ENCODE results near the gene CALCB.

CALCB gene

DNA sequence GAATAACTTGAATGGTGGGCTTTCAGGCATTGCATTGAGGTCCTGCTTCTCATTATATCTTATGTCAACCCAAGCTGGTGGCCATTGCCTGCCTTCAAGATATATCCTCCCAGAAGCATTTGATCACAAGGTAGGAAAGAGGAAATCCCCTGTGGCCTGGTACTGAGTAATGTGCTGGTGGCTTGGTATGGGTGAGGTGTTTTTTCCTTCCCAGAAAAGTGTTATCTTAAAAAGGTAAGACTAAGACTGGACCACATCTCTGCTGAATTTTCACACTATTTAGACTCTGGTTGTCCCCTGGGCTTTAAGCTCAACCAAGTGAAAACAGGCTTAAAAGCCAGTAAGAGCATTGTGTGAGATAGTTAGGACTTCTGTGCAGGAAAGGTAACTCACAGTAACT, 45.0 kb downstream of the CALCB start:
- H3K36me3 Mint-ChIP-seq (ENCODE audit: low read depth): no peaks in the 10 kb centered on the region
- H3K4me3 Mint-ChIP-seq: no peak overlapping the region
- H3K27me3 Mint-ChIP-seq (ENCODE audit: low read depth): peaks cover 39% of the 10 kb centered on the region
- DNase-seq (ENCODE audit: low spot score): peak; percentile 30
- H3K4me1 Mint-ChIP-seq (ENCODE audit: low read depth): peaks cover 19% of the 10 kb centered on the region
- no peaks in the 10 kb centered on the region for H3K9me3 Mint-ChIP-seq
- no peak overlapping the region for H3K27ac Mint-ChIP-seq

DNA sequence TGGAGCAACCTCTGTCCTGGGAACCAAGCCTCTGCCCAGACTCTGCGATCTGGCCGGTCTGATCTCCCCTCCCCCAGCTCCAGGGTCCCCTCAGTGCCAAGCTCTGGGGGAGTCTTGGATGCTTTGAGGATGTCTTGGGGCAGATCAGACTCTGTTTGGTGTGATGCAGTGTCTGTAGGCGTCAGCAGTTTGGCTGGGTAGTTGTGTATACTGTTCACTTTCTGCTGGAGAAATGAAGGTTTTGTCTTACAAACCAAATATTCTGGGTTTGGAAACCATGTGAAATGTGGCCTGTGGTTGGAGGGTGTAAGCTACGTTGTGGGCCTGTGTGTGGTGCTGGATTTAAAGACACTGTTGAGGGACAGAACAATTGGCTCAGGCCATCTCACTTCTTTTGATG, 46.0 kb downstream of the CALCB start:
- Mint-ChIP-seq H3K4me3 (no peak overlapping the region), H3K36me3 (ENCODE audit: low read depth) (no peaks in the 10 kb centered on the region), H3K27ac (no peak overlapping the region), H3K4me1 (ENCODE audit: low read depth) (peaks cover 12% of the 10 kb centered on the region), H3K9me3 (no peaks in the 10 kb centered on the region), H3K27me3 (ENCODE audit: low read depth) (peaks cover 34% of the 10 kb centered on the region)
- DNase-seq (ENCODE audit: low spot score): no peak

DNA sequence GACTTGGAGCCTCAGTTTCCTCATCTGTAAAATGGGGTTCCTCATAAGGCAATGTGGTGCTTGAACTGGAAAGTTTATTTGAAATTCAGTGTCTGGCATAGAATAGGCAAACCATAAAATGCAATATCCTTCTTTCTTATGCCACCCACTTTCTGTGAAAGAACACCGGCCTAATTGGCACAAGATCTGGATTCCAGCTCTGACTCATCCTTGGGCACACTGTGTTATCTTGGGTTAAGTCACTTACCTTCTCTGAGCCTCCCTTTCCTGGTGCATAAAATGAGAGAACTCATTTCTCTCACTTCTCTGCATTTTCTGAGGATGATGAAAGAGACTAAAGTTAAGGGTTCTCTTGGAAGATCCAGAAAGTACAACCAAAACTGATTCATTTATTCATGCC, 46.4 kb downstream of the CALCB start:
- Mint-ChIP-seq H3K27ac (no peak overlapping the region), H3K4me3 (no peak overlapping the region), H3K27me3 (ENCODE audit: low read depth) (peaks cover 35% of the 10 kb centered on the region), H3K9me3 (no peaks in the 10 kb centered on the region), H3K36me3 (ENCODE audit: low read depth) (no peaks in the 10 kb centered on the region), H3K4me1 (ENCODE audit: low read depth) (peaks cover 12% of the 10 kb centered on the region)
- DNase-seq (ENCODE audit: low spot score): no peak

DNA sequence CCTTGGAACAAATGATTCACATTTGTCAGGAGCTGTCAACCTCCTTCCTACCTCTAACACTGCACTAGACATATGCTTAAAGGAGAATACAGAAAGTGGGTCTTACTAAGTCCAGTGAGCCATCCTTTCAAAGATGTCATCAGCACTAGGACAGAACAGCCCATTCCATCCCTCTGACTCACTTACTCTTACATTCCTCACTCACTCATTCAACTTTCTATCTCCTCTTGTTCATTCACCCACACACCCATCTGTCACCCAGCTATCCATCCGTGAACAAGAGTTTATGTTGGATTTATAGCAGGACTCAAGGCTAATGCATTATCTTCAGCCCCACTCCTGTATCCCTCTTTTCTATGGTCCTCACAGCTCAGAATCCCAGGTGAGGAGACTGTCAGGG, 50.5 kb downstream of the CALCB start:
- Mint-ChIP-seq H3K27me3 (ENCODE audit: low read depth) (peaks cover 24% of the 10 kb centered on the region), H3K9me3 (no peaks in the 10 kb centered on the region), H3K27ac (no peak overlapping the region), H3K36me3 (ENCODE audit: low read depth) (no peaks in the 10 kb centered on the region), H3K4me3 (no peak overlapping the region), H3K4me1 (ENCODE audit: low read depth) (peaks cover 3% of the 10 kb centered on the region)
- no peak for DNase-seq (ENCODE audit: low spot score)

DNA sequence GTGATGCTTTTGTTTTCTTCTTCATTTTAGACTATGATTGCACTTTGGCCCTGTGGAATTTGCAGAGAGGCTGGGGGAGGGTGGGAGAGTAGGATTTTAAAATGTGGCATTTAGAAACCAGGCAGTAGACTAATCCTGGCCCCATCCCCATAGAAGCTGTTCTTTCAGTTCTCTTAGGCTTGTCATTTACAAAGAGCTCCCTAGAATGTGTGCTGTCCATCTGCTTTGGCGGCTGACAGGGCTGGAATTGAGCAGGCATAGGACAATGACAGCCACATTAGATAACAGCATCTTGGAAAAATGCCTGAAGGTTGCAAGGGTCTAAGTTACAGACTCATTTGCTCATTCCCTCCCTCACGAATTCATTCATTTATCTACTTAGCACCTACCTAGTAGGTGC, 51.1 kb downstream of the CALCB start:
- H3K27ac Mint-ChIP-seq: no peak overlapping the region

DNA sequence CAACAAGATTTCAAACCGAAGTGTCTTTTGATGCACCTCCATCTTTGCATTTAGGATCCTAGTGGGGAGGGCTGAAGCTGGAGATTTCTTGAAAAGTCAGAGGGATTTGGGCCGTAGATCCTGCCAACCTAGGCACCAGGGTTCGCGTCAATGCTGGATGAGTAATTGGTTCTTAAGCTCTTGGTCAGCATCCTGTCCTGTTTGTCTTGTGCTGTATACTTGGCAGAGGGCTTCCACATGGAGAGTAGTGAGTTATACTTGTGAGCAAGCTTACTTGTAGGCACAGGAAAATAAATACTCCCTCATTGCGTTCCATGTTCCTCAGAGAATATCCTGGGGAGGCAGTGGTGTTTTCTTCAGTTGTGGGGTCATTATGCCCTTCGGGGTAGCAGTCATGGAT, 53.9 kb downstream of the CALCB start:
- Mint-ChIP-seq H3K4me1 (ENCODE audit: low read depth) (no peaks in the 10 kb centered on the region), H3K36me3 (ENCODE audit: low read depth) (no peaks in the 10 kb centered on the region), H3K27ac (no peak overlapping the region), H3K9me3 (no peaks in the 10 kb centered on the region), H3K4me3 (no peak overlapping the region), H3K27me3 (ENCODE audit: low read depth) (peaks cover 36% of the 10 kb centered on the region)
- no peak for DNase-seq (ENCODE audit: low spot score)

More for the DNA sequence above, 51.1 kb downstream of the CALCB start:
- Mint-ChIP-seq H3K9me3 (no peaks in the 10 kb centered on the region), H3K4me3 (no peak overlapping the region), H3K27me3 (ENCODE audit: low read depth) (peaks cover 24% of the 10 kb centered on the region), H3K4me1 (ENCODE audit: low read depth) (peaks cover 3% of the 10 kb centered on the region), H3K36me3 (ENCODE audit: low read depth) (no peaks in the 10 kb centered on the region)
- no peak for DNase-seq (ENCODE audit: low spot score)
